ENCODE results near the gene GAGE12J.

- TF ChIP-seq POLR2AphosphoS5 (IDR thresholded peaks at IDR 0.05) (no peak), CTCF (IDR thresholded peaks at IDR 0.05 in 8 of 11, conservative IDR thresholded peaks at IDR 0.05 in 3 of 11) (no peak)
Measured at GRCh38 chrX:49316085-49316484, 5.8 kb upstream of the GAGE12J start.
